ENCODE results near the gene LAYN. TPM values are rescaled to one million over a fixed set of nuclear protein-coding genes. Genes with fewer than 3 reads are reported as not detected.

Gene LAYN
- total RNA-seq = 1 to 10 TPM in 1 of 6 experiments, under 1 TPM in 5; 0.19 to 2.0 (median 0.59) TPM
- long read RNA-seq = 0 reads

GRCh38 chr11:111540114-111540936, at the start of gene LAYN:
Gene LAYN, plus strand, starts transcription at chr11:111540720. Its CDS starts 124 bp downstream, at chr11:111540844.
- Histone ChIP-seq H3K9me3 (no peaks in the 10 kb centered on the region), H3K27ac (peak within 1 kb of the TSS in 1 of 3 donors; percentile 57), H3K27me3 (peaks cover 0 to 18% of the 10 kb centered on the region in 2 donors), H3K4me3 (peak within 1 kb of the TSS; percentile 32 to 39 (median 36)), H3K36me3 (no peaks in the 10 kb centered on the region), H3K4me1 (peaks cover 0 to 12% (median 3%) of the 10 kb centered on the region in 4 donors)
- ATAC-seq (peak; percentile 45 to 58 (median 50)), DNase-seq (peak in 2 of 3 donors; percentile 51 to 57)
- no peak for TF ChIP-seq POLR2A (IDR thresholded peaks at IDR 0.05)
- TF ChIP-seq CTCF (IDR thresholded peaks at IDR 0.05) = no peak
- 19% methylated on average over 15 of the region's 70 CpGs for WGBS (ENCODE audit: insufficient coverage, low coverage, low lambda C conversion rate, missing lambda C conversion rate)
- intact Hi-C loops (cut with DNase I) = no loop called here

DNA sequence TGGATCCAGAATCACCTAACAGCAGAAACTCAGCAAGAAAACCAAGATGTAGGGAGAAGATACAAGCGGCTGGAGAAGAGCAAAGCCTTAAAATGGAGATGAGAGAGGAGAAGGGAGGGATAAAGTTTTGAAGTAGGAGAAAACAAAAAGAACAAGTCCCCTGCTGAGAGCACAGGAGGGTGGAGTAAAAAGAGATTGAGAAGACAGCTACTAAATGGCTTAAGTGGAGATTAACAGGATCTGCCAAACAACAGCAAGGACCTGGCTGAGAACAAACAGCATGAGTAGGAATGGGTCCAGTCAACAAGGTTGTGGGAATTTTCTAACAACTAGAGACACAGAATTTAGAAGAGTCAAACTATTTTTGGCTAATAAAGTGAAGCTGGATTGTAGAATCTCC, 46.5 kb upstream of the LAYN start:
- TF ChIP-seq POLR2A (IDR thresholded peaks at IDR 0.05) (no peak), CTCF (IDR thresholded peaks at IDR 0.05) (no peak)
- Histone ChIP-seq H3K27ac (no peak overlapping the region), H3K4me1 (no peaks in the 10 kb centered on the region), H3K4me3 (no peak overlapping the region), H3K36me3 (no peaks in the 10 kb centered on the region), H3K9me3 (no peaks in the 10 kb centered on the region), H3K27me3 (no peaks in the 10 kb centered on the region)
- ATAC-seq (no peak), DNase-seq (no peak)
- intact Hi-C loops (cut with DNase I) = no loop called here
- WGBS (ENCODE audit: insufficient coverage, low coverage, low lambda C conversion rate, missing lambda C conversion rate) = 38% methylated on average over 1 of the region's 1 CpG

GRCh38 chr11:111499483-111499882, 41.0 kb upstream of the LAYN start:
- no peaks in the 10 kb centered on the region for H3K27me3 ChIP-seq
- H3K4me3 ChIP-seq = no peak overlapping the region
- intact Hi-C loops (cut with DNase I) = no loop called here
- H3K4me1 ChIP-seq = no peaks in the 10 kb centered on the region
- DNase-seq (no peak), ATAC-seq (no peak)
- H3K36me3 ChIP-seq = no peaks in the 10 kb centered on the region
- TF ChIP-seq CTCF (IDR thresholded peaks at IDR 0.05) (no peak), POLR2A (IDR thresholded peaks at IDR 0.05) (no peak)
- 55% methylated on average over 2 of the region's 5 CpGs for WGBS (ENCODE audit: insufficient coverage, low coverage, low lambda C conversion rate, missing lambda C conversion rate)
- H3K27ac ChIP-seq = no peak overlapping the region
- H3K9me3 ChIP-seq = no peaks in the 10 kb centered on the region

DNA sequence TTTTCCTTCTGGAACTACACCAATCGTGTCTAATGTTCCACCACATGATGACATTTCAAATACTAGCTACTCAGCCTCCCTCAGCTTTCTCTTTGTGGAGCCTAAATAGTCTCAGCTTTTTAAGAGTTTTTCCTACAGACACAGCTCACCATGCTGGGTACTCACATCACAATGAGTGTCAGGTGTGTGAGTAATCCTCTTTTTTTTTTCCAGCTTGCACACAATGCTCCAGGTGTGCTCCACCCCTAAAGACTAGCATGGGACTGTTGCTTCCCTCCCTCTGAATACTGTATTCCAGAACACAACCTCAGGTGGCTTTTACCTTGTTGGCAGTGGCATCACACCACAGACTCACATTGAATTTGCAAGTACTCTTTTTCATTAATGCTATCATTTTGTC, 40.0 kb upstream of the LAYN start:
- TF ChIP-seq CTCF (IDR thresholded peaks at IDR 0.05) (no peak), POLR2A (IDR thresholded peaks at IDR 0.05) (no peak)
- no peak overlapping the region for H3K4me3 ChIP-seq
- intact Hi-C loops (cut with DNase I) = no loop called here
- 38% methylated on average over 1 of the region's 1 CpG for WGBS (ENCODE audit: insufficient coverage, low coverage, low lambda C conversion rate, missing lambda C conversion rate)
- no peaks in the 10 kb centered on the region for H3K4me1 ChIP-seq
- ATAC-seq (no peak), DNase-seq (no peak)
- no peaks in the 10 kb centered on the region for H3K27me3 ChIP-seq
- H3K36me3 ChIP-seq = no peaks in the 10 kb centered on the region
- no peak overlapping the region for H3K27ac ChIP-seq
- H3K9me3 ChIP-seq = no peaks in the 10 kb centered on the region
